Endothelial cell of umbilical vein (primary cell): ENCODE measurements around the gene ARID2. TPM values are rescaled to one million over a fixed set of nuclear protein-coding genes. Genes with fewer than 3 reads are reported as not detected.

ENCODE experiments used
- BruUV-seq: library from RNA; stranded (reverse); fragments of 400-500 nt; replicated peaks from 2 replicates; lab custom pipeline; 2021; lab: Mats Ljungman, UMichigan
- CTCF ChIA-PET: fragments of 300-600, 350-600 bp; sonication (Branson Sonifier 250); formaldehyde crosslinking; loops from one replicate; lab custom pipeline; 2021; ENCODE audit warnings: antibody characterized with exemption, inconsistent platforms; lab: Charles Lee
- POLR2A ChIA-PET: fragments of 300-600, 350-600 bp; sonication (Branson Sonifier 250); formaldehyde crosslinking; loops from one replicate; lab custom pipeline; 2021; ENCODE audit warnings: antibody characterized with exemption, inconsistent platforms; lab: Charles Lee
- DNase-seq: peaks from one replicate; pipeline ENCODE4 v3.0.0-alpha.2; 2011; ENCODE audit warnings: low read depth, low spot score
- FAIRE-seq: peaks from 2 replicates; lab custom pipeline; 2011; peaks lifted over from hg19 to GRCh38; lab: Jason Lieb, UNC
- H2AFZ ChIP-seq: 2 replicates; pipeline ENCODE4 v1.6.0; 2012; ENCODE audit warnings: low read depth, low read length, control low read depth, inconsistent platforms
- H3K27ac ChIP-seq: 2 replicates; pipeline ENCODE4 v1.5.1; 2011; ENCODE audit warnings: low read depth, mild to moderate bottlenecking, control low read depth, low read length, moderate library complexity; ENCODE audit not compliant: insufficient read depth
- H3K27me3 ChIP-seq, 2 experiments: 2 replicates each; pipeline versions ENCODE4 v1.6.0 to v1.6.1; 2011; ENCODE audit warnings: low read length in 2 of 2, mixed read lengths in 1 of 2; ENCODE audit not compliant: control insufficient read depth in 2 of 2, insufficient read depth in 2 of 2
- H3K36me3 ChIP-seq, 2 experiments: 2 replicates in 1 of 2; 3 replicates in 1 of 2; pipeline ENCODE4 v1.5.1; 2011; ENCODE audit warnings: low read length in 2 of 2, mild to moderate bottlenecking in 1 of 2, moderate library complexity in 1 of 2; ENCODE audit not compliant: control insufficient read depth in 2 of 2, insufficient read depth in 2 of 2; ENCODE audit errors: extremely low read depth in 1 of 2
- H3K4me1 ChIP-seq: 3 replicates; pipeline ENCODE4 v1.5.1; 2011; ENCODE audit warnings: mild to moderate bottlenecking, low read length; ENCODE audit not compliant: control insufficient read depth, insufficient read depth; ENCODE audit errors: extremely low read depth
- H3K4me2 ChIP-seq: 2 replicates; pipeline ENCODE4 v1.6.1; 2011; ENCODE audit warnings: low read length, control low read depth, mixed read lengths; ENCODE audit not compliant: insufficient read depth
- H3K4me3 ChIP-seq, 3 experiments: fragments of 200-600 bp in 1 of 3; sonication (generic), shearing (Covaris generic) in 1 of 3; replicated peaks in 1 of 3; 2 replicates each; pipeline ENCODE4 v1.5.1; 2011 to 2016; ENCODE audit warnings: control low read depth in 3 of 3, low read length in 3 of 3, mild to moderate bottlenecking in 2 of 3, inconsistent platforms in 1 of 3, low read depth in 1 of 3, moderate library complexity in 1 of 3; ENCODE audit not compliant: insufficient read depth in 1 of 3
- H3K79me2 ChIP-seq: 2 replicates; pipeline ENCODE4 v1.6.0; 2012; ENCODE audit warnings: low read length, inconsistent platforms; ENCODE audit not compliant: control insufficient read depth, insufficient read depth
- H3K9ac ChIP-seq: replicated peaks from 2 replicates; pipeline ENCODE3; 2011; ENCODE audit warnings: low read length, control low read depth; ENCODE audit not compliant: insufficient read depth; ENCODE audit errors: extremely low read depth
- H3K9me1 ChIP-seq: replicated peaks from 3 replicates; pipeline ENCODE4 v1.6.0; 2011; ENCODE audit warnings: mild to moderate bottlenecking, low read length; ENCODE audit not compliant: control insufficient read depth, insufficient read depth; ENCODE audit errors: extremely low read depth
- H3K9me3 ChIP-seq: replicated peaks from 2 replicates; pipeline ENCODE4 v1.5.1; 2012; ENCODE audit warnings: low read length, inconsistent platforms; ENCODE audit not compliant: control insufficient read depth, insufficient read depth
- H4K20me1 ChIP-seq: replicated peaks from 2 replicates; pipeline ENCODE3; 2011; ENCODE audit warnings: mild to moderate bottlenecking, low read length; ENCODE audit not compliant: control insufficient read depth, insufficient read depth; ENCODE audit errors: extremely low read depth
- CTCF ChIP-seq, 2 donors: IDR thresholded peaks; 1 replicate in 1 of 2; 2 replicates in 1 of 2; pipeline ENCODE4 v1.5.1; 2011; ENCODE audit warnings: low read length in 2 of 2, mild to moderate bottlenecking in 2 of 2, moderate library complexity in 2 of 2, control low read depth in 1 of 2, inconsistent platforms in 1 of 2, low read depth in 1 of 2; ENCODE audit not compliant: insufficient read depth in 1 of 2; ENCODE audit errors: extremely low read depth in 1 of 2
- EZH2 ChIP-seq: IDR thresholded peaks from 2 replicates; pipeline ENCODE4 v1.6.1; 2012; ENCODE audit warnings: borderline replicate concordance, low read depth, mild to moderate bottlenecking, moderate library complexity, low read length, inconsistent platforms; ENCODE audit not compliant: severe bottlenecking
- FOS ChIP-seq: IDR thresholded peaks from 2 replicates; pipeline ENCODE4 v1.6.1; 2011; ENCODE audit warnings: mild to moderate bottlenecking, low read length, moderate library complexity, borderline replicate concordance; ENCODE audit not compliant: insufficient read depth
- GATA2 ChIP-seq: IDR thresholded peaks from 2 replicates; pipeline ENCODE4 v1.7.0; 2011; ENCODE audit warnings: low read depth, mild to moderate bottlenecking, moderate library complexity, mixed read lengths, low read length; ENCODE audit not compliant: insufficient read length, insufficient read depth
- JUN ChIP-seq: IDR thresholded peaks from 2 replicates; pipeline ENCODE4 v1.6.1; 2011; ENCODE audit warnings: borderline replicate concordance, low read depth; ENCODE audit not compliant: insufficient read length, insufficient read depth
- MAX ChIP-seq: IDR thresholded peaks from 2 replicates; pipeline ENCODE4 v1.6.1; 2011; ENCODE audit not compliant: insufficient read depth, insufficient read length
- MYC ChIP-seq: IDR thresholded peaks from one replicate; pipeline ENCODE4 v1.6.1; 2011; ENCODE audit warnings: mild to moderate bottlenecking, low read depth, low read length
- POLR2A ChIP-seq: IDR thresholded peaks from 2 replicates; pipeline ENCODE4 v1.6.1; 2012; ENCODE audit warnings: low read depth, mild to moderate bottlenecking, control low read depth, low read length
- POLR2AphosphoS5 ChIP-seq: IDR thresholded peaks from 2 replicates; pipeline ENCODE4 v1.6.1; 2012; ENCODE audit warnings: low read depth, mild to moderate bottlenecking, control low read depth, low read length, moderate library complexity; ENCODE audit not compliant: insufficient read depth
- dilution Hi-C: fragments of 300-500 bp; cut with MboI; formaldehyde crosslinking; loops from one replicate; pipeline ENCODE4 v1.15.0; 2019; ENCODE audit warnings: low sequenced_read_pairs; ENCODE audit not compliant: extremely low pct_ligation_motif_present
- intact Hi-C: fragments of 100-400 bp; cut with micrococcal nuclease; formaldehyde crosslinking; loops from one replicate; pipeline ENCODE4 v1.10.0; 2022
- polyA plus RNA-seq, 4 experiments: library from polyadenylated mRNA; depleted of rRNA in 3 of 4; stranded (reverse) in 3 of 4; unstranded in 1 of 4; fragments of >200 nt; gene quantifications; 2 replicates each; pipeline versions ENCODE4 v1.2.1 to v1.2.3, GENCODE V29; 2011 to 2012; ENCODE audit warnings: missing spikeins in 1 of 4
- total RNA-seq: library from RNA; stranded (reverse); gene quantifications from 2 replicates; pipeline ENCODE4 v1.2.3, GENCODE V29; 2021

Gene ARID2
- total and polyA plus RNA-seq, 2 donors (not counting 3 experiments of a cell fraction or from before 2014, with no cell fraction given): 10.8 to 26.7 TPM

- H3K4me3 ChIP-seq: no peak overlapping the region
- H3K27me3 ChIP-seq: no peaks in the 10 kb centered on the region
- no peaks in the 10 kb centered on the region for H3K9me1 ChIP-seq
- intact Hi-C loops: no loop called here
- TF ChIP-seq POLR2AphosphoS5 (no peak), CTCF (IDR thresholded peaks at IDR 0.05; ENCODE audit: extremely low read depth in 1 of 2, insufficient read depth in 1 of 2, low read depth in 1 of 2, low read length in 2 of 2) (no peak), EZH2 (no peak), MAX (no peak), FOS (no peak), GATA2 (no peak), POLR2A (no peak), JUN (no peak), MYC (no peak)
- no peaks in the 10 kb centered on the region for H3K79me2 ChIP-seq
- DNase-seq (no peak), FAIRE-seq (no peak)
- H3K36me3 ChIP-seq: no peaks in the 10 kb centered on the region
- CTCF ChIA-PET: interaction anchor here (0.8 to 1.5 kb wide), 3 partner anchors 19 to 101 kb away, joined by 3 to 4 read pairs (median 3); no protein-coding TSS in a partner anchor
- H2AFZ ChIP-seq: no peak overlapping the region
- H3K27ac ChIP-seq: no peak overlapping the region
- H4K20me1 ChIP-seq: no peaks in the 10 kb centered on the region
- no peak overlapping the region for H3K9ac ChIP-seq
- dilution Hi-C loops: no loop called here
- POLR2A ChIA-PET: no interaction called here
- H3K4me2 ChIP-seq: no peak overlapping the region
- H3K9me3 ChIP-seq: no peaks in the 10 kb centered on the region
- no TSS peak for BruUV-seq
- no peaks in the 10 kb centered on the region for H3K4me1 ChIP-seq
Observed at GRCh38 chr12:45863332-45863731, 133.8 kb downstream of the ARID2 start.
